Stimulated activated CD8-positive, alpha-beta memory T cell treated with anti-CD3 and anti-CD28 coated beads, Interleukin-7, amount 100 ng/mL, for 4 hours (primary cell): ENCODE data around the gene RIN1.
"Not testable (repeated sequence)": the region's sequence is repeated elsewhere in the genome, so short reads cannot be mapped to it uniquely, and the experiment has no call there.

Experiments used
- DNase-seq, 2 donors: peaks; one replicate each; pipeline ENCODE4 v3.0.0-alpha.2; 2020; ENCODE audit warnings: low read depth in 2 of 2

The RIN1 gene

GRCh38 chr11:66336234-66337102 is at the start of gene RIN1:
TSS of gene RIN1 (minus strand) at chr11:66336434. CDS start at chr11:66336402, 32 bp downstream.
- peak; percentile 48 to 68 for DNase-seq

- DNase-seq, result not testable (repeated sequence)
Observed at GRCh38 chr11:66384316-66384715, 48.1 kb upstream of the RIN1 start.

GRCh38 chr11:66380264-66380663 is 44.0 kb upstream of the RIN1 start:
- DNase-seq, result not testable (repeated sequence)

- DNase-seq, result not testable (repeated sequence)
Observed at GRCh38 chr11:66373690-66374287, 37.6 kb upstream of the RIN1 start.

GRCh38 chr11:66373265-66373664 is 37.0 kb upstream of the RIN1 start:
- DNase-seq, result no peak

GRCh38 chr11:66371627-66372415 is 35.6 kb upstream of the RIN1 start, which contains the start of gene SLC29A2:
TSS of gene SLC29A2 (minus strand) at chr11:66371760. CDS start at chr11:66371591, 169 bp downstream.
- peak; percentile 57 to 82 for DNase-seq

GRCh38 chr11:66369073-66369894 is 33.0 kb upstream of the RIN1 start:
- DNase-seq, result no peak

- no peak for DNase-seq
Observed at GRCh38 chr11:66368484-66368883, 32.2 kb upstream of the RIN1 start.

- DNase-seq, result no peak
Observed at GRCh38 chr11:66367561-66368312, 31.5 kb upstream of the RIN1 start.

- DNase-seq, result no peak
Observed at GRCh38 chr11:66366844-66367477, 30.7 kb upstream of the RIN1 start.

GRCh38 chr11:66365711-66366619 is 29.7 kb upstream of the RIN1 start:
- no peak for DNase-seq

GRCh38 chr11:66365166-66365565 is 28.9 kb upstream of the RIN1 start:
- no peak for DNase-seq

GRCh38 chr11:66363805-66364535 is 27.7 kb upstream of the RIN1 start:
- peak; percentile 26 to 32 for DNase-seq

GRCh38 chr11:66363187-66363601 is 27.0 kb upstream of the RIN1 start:
- no peak for DNase-seq

- DNase-seq, result no peak
Observed at GRCh38 chr11:66362481-66363147, 26.4 kb upstream of the RIN1 start.

- DNase-seq, result no peak
Observed at GRCh38 chr11:66361502-66361941, 25.3 kb upstream of the RIN1 start.

GRCh38 chr11:66360406-66361073 is 24.3 kb upstream of the RIN1 start:
- DNase-seq, result no peak
